GM21423 (cell line): ENCODE results near the gene FBXO2.
"Not testable (repeated sequence)": the region's sequence is repeated elsewhere in the genome, so short reads cannot be mapped to it uniquely, and the experiment has no call there.

Source experiments
- ATAC-seq: cut with Tn5 transposase; IDR thresholded peaks from one replicate; pipeline ENCODE4 v1.9.1; 2021; ENCODE audit warnings: mild to moderate bottlenecking, moderate library complexity; ENCODE audit not compliant: unreplicated experiment

The FBXO2 gene

GRCh38 chr1:11653101-11653860, 948 bp downstream of the FBXO2 start:
- ATAC-seq, result no peak

DNA sequence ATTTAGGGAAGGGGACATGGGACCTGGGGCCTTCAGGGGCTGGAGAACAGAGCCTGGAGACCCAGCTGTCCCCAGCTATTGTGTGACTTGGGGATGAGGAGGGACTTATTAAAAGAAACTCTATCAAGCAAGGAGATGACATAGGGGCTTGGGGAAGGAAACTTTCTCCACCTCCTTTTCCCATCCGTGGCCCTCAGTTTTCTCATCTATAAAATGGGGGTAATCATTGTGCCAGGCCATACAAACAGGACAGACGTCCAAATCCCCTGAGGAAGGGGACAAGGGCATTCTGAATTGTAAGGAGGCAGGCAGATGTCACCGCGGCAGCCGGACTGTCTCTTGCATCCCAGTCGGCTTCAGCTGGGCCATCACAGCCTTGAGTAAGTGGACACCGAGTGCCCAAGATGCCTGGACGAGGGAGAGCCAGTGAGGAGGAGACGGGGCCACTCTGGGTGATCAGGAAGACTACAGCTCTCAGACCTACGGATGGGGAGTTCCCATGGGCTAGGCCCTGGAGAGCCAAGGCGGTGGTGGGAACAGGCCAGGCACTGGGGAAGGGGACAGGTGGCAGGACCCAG, 1.9 kb downstream of the FBXO2 start:
- ATAC-seq, result no peak

- ATAC-seq, result no peak
Measured at GRCh38 chr1:11651017-11651416, 3.2 kb downstream of the FBXO2 start.

DNA sequence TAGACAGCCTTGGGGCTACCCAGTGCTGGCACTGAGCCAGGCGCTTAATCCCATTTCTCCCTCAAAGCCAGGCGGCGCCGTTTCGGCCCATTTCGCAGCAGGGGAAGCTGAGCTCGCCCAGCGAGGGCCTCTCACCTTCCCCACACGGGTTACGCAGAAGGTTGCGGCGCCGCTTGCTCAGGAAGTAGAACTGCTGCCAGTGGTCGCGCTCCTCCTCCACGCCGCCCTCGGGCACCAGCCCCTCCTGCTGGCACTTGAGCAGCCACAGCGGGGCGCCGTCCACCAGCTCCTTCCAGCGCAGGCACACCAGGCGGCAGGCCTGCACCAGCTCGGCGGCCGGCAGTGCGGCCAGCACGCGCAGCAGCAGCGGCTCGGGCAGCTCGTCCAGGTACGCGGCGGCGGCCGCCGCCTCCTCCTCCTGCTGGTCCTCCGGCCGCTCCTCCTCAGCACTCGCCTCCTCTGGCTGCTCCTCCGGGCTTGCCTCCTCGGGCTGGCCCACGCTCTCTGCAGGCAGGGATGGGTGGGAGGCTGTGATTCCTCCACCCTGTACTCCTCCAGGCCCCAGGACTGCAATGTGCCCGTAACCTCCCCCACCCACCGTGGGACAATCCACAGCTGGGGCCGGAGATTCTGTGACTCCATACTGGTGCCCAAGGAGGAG, 3.8 kb downstream of the FBXO2 start:
- ATAC-seq, result no peak

DNA sequence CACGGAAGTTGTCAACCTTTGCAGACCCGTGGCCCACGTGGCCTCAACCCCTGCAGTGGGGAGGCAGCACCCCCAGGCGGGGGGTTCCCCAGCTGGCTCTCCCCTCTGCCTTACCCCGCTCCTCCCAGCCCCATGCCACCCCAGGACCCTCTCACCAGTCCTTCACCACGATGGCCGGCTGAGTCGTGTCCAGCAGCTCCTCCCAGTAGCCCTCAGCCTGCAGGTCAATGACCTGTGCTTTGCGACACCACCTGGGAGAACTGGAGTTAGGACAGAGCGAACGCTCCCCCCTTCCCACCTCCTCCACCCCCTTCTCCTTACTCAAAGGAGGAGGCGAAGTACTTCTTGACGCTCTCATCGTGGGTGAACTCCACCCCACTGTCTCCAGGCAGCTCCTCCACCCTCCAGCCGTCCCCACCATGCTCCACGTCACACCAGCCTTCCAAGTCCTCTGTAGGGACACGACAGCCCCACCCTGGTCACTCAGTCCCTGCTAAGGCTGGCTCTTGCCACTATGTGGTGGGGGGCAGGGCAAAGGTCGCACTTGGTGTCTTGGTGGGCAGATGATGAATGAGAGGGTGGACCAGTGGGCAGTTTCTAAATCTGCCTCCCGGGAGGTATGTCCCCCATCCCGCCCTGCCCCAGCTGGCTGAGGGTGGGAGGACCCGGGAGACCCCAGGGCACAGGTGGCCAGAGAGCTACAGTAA, 4.5 kb downstream of the FBXO2 start:
- no peak for ATAC-seq

DNA sequence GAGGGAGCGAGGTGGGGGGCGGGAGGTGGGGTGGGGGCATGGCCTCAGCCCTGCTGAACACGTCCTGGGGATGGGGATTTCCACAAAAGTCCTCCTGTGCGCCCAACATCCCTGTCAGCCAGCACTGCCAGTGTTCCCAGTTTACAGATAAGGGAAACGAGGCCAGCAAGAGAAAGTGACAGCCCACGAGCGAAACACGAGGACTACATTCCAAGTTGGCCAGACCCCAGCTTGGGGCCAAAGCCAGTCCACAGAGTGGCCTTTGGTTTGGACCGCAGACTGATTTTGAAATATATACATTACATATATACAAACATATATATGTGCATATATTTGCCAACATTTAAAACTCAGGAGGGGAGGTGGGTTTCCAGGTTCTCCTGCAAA, 5.0 kb downstream of the FBXO2 start:
- no peak for ATAC-seq

- ATAC-seq, result no peak
Measured at GRCh38 chr1:11648732-11649158, 5.5 kb downstream of the FBXO2 start.

GRCh38 chr1:11648039-11648438, 6.2 kb downstream of the FBXO2 start:
- ATAC-seq, result no peak

DNA sequence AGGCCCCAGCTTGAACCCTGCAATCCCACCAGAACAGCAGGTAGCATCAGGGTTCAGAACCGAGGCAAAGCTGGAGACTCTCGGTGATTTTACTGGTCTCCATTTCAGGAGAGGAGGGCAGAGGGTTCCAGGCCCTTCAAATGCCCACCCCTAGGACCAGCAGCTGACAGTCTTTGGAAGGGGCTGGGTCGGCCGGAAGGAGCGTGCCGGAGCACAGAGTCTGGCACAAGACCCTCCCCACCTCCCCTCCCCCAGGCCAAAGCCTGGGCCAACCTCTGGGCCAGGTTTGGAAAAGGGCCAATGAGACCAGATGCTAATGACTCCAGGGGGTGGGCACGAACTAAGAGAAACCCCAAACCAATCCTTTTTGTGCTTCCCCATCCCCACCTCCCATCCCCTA, 6.9 kb downstream of the FBXO2 start:
- ATAC-seq, result no peak

- ATAC-seq, result no peak
Measured at GRCh38 chr1:11646317-11646716, 7.9 kb downstream of the FBXO2 start.

DNA sequence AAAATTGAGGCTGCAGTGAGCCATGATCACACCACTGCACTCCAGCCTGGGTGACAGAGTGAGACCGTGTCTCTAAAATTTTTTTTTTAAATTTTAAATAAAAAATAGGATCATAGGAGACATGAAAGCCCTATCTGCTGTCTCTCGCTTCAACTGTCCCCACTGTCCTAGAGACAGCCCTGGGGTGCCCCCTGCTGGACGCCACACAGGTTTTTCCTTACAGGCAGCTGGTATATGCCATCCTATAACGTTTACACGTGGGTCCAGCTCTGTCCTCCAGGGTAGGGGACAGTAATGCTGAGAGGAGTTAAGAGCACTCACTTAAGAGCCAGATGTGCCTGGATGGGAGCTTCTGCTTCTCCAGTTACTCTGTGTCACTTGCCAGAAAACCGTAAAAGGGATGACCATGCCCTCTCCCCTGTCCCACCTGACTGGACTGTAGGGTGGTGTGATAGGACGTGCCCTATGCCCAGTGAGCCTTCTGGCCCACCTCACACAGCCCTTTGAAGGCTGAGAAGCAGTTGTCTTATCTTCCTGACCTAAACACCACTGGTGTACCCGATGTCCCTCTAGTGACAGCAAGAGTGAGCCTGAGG, 8.5 kb downstream of the FBXO2 start:
- ATAC-seq, result no peak

DNA sequence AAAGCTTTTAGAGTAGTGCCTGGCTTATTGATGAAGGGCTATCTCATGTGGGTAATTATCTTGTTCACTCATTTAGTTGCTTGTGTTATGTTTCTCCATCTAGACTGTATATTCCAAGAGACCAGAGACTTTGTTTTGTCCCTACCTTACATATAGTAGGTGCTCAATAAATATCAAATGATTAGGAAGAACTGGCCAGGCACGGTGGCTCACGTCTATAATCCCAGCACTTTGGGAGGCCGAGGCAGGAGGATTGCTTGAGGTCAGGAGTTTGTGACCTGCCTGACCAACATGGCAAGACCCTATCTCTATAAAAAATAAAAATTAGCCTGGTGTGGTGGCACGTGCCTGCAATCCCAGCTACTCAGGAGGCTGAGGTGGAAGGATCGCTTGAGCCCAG, 9.0 kb downstream of the FBXO2 start:
- ATAC-seq, result no peak

GRCh38 chr1:11643782-11644181, 10.4 kb downstream of the FBXO2 start:
- ATAC-seq, result no peak

DNA sequence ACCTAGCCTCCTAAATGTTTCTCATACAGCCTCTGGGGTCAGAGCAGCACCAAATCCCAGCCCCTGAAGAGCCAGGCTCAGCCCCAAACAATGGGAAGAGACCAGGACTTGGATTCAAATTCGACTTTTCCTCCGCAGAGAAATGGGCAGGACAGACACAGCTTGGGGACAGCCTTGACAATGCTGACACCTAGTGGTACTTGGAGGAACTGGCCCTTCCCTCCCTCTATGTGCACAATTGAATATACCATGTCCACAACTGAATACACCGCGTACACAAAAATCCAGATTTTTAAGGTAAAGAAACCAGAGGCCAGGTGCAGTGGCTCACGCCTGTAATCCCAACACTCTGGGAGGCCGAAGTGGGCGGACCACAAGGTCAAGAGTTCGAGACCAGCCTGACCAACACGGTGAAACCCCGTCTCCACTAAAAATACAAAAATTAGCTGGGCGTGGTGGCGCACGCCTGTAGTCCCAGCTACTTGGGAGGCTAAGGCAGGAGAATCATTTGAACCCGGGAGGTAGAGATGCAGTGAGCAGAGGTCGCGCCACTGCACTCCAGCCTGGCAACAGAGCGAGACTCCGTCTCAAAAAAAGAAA, 11.7 kb downstream of the FBXO2 start:
- not testable (repeated sequence) for ATAC-seq

GRCh38 chr1:11641776-11642305, 12.4 kb downstream of the FBXO2 start:
- ATAC-seq, result no peak

DNA sequence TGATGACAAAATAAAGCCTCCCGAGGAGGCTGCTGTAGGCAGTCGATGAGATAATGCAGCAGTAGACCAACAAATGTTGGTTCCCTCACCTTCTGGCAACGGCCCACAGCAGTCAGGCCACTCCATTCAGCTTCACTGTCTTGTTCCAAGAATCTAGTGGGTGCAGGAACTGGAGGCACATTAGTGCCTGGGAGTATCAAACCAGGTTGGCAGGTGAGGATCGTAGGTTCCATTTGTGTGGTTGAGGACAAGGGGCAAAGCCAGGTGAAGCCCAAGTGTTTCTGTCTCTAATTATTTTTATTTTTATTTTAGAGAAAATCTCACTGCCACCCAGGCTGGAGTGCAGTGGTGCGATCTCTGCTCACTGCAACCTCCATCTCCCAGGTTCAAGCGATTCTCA, 13.3 kb downstream of the FBXO2 start:
- ATAC-seq, result no peak

GRCh38 chr1:11640101-11640500, 14.1 kb downstream of the FBXO2 start:
- no peak for ATAC-seq

- ATAC-seq, result no peak
Measured at GRCh38 chr1:11639372-11639771, 14.9 kb downstream of the FBXO2 start.

DNA sequence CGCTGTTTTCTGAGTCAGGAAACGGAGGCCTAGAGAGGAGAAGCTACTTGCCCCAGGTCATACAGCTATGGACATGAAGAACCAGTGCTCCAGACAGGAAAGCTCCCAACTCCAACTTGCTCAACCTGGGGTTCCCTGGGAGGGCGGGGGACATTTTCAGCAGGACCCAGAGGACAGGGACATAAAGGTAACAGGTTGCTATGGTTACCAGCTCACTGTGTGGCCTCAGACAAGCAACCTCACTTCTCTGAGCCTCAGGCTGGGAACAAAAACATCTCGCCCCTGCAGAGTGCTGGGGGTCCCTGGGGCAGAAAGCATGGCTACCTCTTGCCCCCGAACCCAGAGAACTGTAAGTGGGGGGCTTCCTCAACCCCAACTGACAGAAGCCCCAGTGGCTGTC, 16.1 kb downstream of the FBXO2 start:
- ATAC-seq, result no peak

DNA sequence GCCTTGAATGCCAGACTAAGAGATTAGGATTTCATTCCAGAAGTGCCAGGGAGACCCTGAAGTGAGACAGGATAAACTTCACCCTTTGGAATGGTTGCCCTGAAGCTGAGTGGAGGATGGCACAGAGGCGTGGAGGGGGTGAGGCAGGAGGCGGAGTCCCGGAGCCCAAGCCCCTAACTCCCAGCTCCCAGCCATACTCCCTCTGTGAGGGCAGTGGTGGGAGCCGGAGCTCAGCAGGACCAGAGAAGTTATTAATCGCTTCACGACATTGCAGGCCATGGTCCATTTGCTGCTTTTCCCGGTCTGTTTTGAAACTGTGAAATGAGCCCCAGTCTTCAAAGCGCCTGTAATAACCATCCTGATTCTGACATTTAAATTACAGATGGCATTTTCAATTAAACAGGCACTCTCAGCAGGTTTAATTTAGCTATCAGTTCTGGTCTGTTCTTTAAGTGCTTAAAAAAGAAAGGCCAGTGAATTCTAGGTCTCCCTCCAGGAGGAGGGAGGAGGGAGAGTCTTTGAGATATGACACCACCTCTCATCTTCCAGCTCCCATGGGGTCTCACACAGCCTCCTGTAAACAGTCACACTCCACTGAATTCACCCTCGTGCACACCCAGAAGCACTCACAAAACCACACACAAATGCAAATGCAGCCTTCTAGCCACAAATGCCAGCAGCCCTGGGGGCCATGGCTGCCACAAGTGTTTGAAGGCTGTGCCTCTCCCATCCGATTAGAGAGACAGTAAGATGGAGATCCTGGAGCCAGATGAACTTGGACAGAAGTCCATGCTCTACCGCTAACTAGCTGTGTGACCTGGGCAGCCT, 19.6 kb downstream of the FBXO2 start:
- no peak for ATAC-seq
